Activated B cell treated with CpG ODN at 0.5 μM for 24 hours (primary cell): ENCODE data around the gene PCDHB5. TPM values are rescaled to one million over a fixed set of nuclear protein-coding genes. Genes with fewer than 3 reads are reported as not detected.
"Not testable (repeated sequence)": the region's sequence is repeated elsewhere in the genome, so short reads cannot be mapped to it uniquely, and the experiment has no call there.

Experiments used
- ATAC-seq: fragments of 200-7000 bp; cut with Tn5 transposase; one replicate; pipeline ENCODE4 v1.10.0; 2021; ENCODE audit warnings: low read depth, mild to moderate bottlenecking, moderate library complexity
- CTCF ChIA-PET: fragments of 350-600 bp; sonication (Branson Sonifier 250); formaldehyde crosslinking; loops from one replicate; lab custom pipeline; 2021; ENCODE audit warnings: antibody characterized with exemption; lab: Charles Lee
- POLR2A ChIA-PET: fragments of 350-600 bp; sonication (Branson Sonifier 250); formaldehyde crosslinking; loops from one replicate; lab custom pipeline; 2021; ENCODE audit warnings: antibody characterized with exemption; lab: Charles Lee
- DNase-seq: peaks from one replicate; pipeline ENCODE4 v3.0.0; 2022
- H3K27ac Mint-ChIP-seq: one replicate; pipeline ENCODE4 v1.8.0; 2020; ENCODE audit warnings: mixed read lengths
- H3K27me3 Mint-ChIP-seq: one replicate; pipeline ENCODE4 v1.8.0; 2021; ENCODE audit warnings: mixed read lengths
- H3K36me3 Mint-ChIP-seq: one replicate; pipeline ENCODE4 v1.8.0; 2021; ENCODE audit warnings: low read depth, mixed read lengths
- H3K4me1 Mint-ChIP-seq: one replicate; pipeline ENCODE4 v1.8.0; 2021; ENCODE audit warnings: mixed read lengths
- H3K4me3 Mint-ChIP-seq: one replicate; pipeline ENCODE4 v1.8.0; 2020; ENCODE audit warnings: mild to moderate bottlenecking, mixed read lengths
- H3K9me3 Mint-ChIP-seq: one replicate; pipeline ENCODE4 v1.8.0; 2020; ENCODE audit warnings: mixed read lengths
- intact Hi-C: fragments of 100-400 bp; cut with micrococcal nuclease; formaldehyde crosslinking; loops from one replicate; pipeline ENCODE4 v1.15.1; 2024
- total RNA-seq: library from RNA; stranded (reverse); gene quantifications from 2 replicates; pipeline ENCODE4 v1.2.3, GENCODE V29; 2022
- TF ChIP-seq, protein P1 (sequence below): fragments of 200-600 bp; IDR thresholded peaks from one replicate; pipeline ENCODE4 v1.8.0; 2022; ENCODE audit warnings: antibody characterized with exemption, mild to moderate bottlenecking

The PCDHB5 gene
- not detected in 2 replicates for total RNA-seq

DNA sequence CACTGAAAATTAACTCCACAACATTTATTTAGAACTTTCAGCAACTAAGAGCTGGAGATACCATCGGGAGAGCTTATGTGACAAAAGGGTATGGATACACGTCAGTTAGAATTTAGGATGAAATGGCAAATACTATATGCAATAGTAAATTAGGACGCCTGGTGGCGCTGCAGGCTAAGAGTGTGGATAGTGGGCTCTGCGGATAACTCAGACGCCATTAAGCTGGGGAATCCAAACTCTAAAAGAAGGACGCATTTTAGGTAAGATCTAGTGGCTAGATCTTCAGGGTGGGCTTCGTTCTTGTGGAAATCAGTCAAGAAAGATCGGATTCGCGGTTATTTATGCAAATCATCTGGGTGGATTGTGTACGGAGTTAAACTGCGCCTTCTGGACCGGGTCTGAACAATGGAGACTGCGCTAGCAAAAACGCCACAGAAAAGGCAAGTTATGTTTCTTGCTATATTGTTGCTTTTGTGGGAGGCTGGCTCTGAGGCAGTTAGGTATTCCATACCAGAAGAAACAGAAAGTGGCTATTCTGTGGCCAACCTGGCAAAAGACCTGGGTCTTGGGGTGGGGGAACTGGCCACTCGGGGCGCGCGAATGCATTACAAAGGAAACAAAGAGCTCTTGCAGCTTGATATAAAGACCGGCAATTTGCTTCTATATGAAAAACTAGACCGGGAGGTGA is at the start of gene PCDHB5:
TSS of gene PCDHB5 (plus strand) at position 177 of the 688 bp plus-strand sequence. CDS start at position 406, 229 bp downstream.
- ChIA-PET CTCF (no interaction called here), POLR2A (no interaction called here)
- TF ChIP-seq, protein P1, sequence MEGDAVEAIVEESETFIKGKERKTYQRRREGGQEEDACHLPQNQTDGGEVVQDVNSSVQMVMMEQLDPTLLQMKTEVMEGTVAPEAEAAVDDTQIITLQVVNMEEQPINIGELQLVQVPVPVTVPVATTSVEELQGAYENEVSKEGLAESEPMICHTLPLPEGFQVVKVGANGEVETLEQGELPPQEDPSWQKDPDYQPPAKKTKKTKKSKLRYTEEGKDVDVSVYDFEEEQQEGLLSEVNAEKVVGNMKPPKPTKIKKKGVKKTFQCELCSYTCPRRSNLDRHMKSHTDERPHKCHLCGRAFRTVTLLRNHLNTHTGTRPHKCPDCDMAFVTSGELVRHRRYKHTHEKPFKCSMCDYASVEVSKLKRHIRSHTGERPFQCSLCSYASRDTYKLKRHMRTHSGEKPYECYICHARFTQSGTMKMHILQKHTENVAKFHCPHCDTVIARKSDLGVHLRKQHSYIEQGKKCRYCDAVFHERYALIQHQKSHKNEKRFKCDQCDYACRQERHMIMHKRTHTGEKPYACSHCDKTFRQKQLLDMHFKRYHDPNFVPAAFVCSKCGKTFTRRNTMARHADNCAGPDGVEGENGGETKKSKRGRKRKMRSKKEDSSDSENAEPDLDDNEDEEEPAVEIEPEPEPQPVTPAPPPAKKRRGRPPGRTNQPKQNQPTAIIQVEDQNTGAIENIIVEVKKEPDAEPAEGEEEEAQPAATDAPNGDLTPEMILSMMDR: no peak
- Mint-ChIP-seq H3K27me3 (peaks cover 6% of the 10 kb centered on the region), H3K27ac (no peak within 1 kb of the TSS), H3K4me1 (no peaks in the 10 kb centered on the region), H3K4me3 (peak within 1 kb of the TSS; percentile 35), H3K36me3 (no peaks in the 10 kb centered on the region), H3K9me3 (peaks cover 24% of the 10 kb centered on the region)
- no peak for ATAC-seq
- no peak for DNase-seq
- intact Hi-C loops: no loop called here

DNA sequence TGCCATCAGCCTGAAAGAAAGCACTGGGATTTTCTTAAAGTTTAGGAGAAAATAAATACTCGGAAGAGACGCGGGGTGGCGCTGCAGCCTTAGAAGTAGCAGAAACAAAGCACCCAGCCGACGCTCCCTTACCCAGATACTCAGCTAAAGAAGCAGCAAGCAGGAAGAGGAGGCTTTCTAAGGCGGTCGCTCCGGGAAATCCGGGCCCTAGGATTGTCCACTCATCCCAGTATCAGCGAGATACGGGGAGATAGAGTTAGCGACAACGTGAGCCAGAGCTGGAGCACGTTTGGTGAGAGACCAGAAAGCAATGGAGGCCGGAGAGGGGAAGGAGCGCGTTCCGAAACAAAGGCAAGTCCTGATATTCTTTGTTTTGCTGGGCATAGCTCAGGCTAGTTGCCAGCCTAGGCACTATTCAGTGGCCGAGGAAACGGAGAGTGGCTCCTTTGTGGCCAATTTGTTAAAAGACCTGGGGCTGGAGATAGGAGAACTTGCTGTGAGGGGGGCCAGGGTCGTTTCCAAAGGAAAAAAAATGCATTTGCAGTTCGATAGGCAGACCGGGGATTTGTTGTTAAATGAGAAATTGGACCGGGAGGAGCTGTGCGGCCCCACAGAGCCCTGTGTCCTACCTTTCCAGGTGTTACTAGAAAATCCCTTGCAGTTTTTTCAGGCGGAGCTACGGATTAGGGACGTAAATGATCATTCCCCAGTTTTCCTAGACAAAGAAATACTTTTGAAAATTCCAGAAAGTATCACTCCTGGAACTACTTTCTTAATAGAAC is 40.3 kb upstream of the PCDHB5 start, which contains the start of gene PCDHB2:
TSS of gene PCDHB2 (plus strand) at position 135 of the 782 bp plus-strand sequence. CDS start at position 311, 176 bp downstream.
- no peak within 1 kb of the TSS for H3K27ac Mint-ChIP-seq

DNA sequence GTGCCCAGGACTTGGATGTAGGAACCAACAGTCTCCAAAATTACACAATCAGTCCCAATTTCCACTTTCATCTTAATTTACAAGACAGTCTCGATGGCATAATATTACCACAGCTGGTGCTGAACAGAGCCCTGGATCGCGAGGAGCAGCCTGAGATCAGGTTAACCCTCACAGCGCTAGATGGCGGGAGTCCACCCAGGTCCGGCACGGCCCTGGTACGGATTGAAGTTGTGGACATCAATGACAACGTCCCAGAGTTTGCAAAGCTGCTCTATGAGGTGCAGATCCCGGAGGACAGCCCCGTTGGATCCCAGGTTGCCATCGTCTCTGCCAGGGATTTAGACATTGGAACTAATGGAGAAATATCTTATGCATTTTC is 39.8 kb upstream of the PCDHB5 start:
- ATAC-seq (no peak), DNase-seq (no peak)
- H3K27ac Mint-ChIP-seq: no peak overlapping the region
- H3K4me3 Mint-ChIP-seq: no peak overlapping the region
- ChIA-PET POLR2A (no interaction called here), CTCF (no interaction called here)
- no peaks in the 10 kb centered on the region for H3K36me3 Mint-ChIP-seq
- intact Hi-C loops: no loop called here
- H3K4me1 Mint-ChIP-seq: no peaks in the 10 kb centered on the region
- TF ChIP-seq, protein P1: no peak
- H3K9me3 Mint-ChIP-seq: peaks cover 17% of the 10 kb centered on the region
- peaks cover 32% of the 10 kb centered on the region for H3K27me3 Mint-ChIP-seq

More for the DNA sequence above, 40.3 kb upstream of the PCDHB5 start, which contains the start of gene PCDHB2:
- ChIA-PET POLR2A (interaction anchor here (0.6 kb wide), 1 partner anchor 11 kb away, joined by 3 read pairs; no protein-coding TSS in a partner anchor), CTCF (no interaction called here)
- intact Hi-C loops: no loop called here
- Mint-ChIP-seq H3K9me3 (peaks cover 15% of the 10 kb centered on the region), H3K4me3 (no peak within 1 kb of the TSS), H3K36me3 (no peaks in the 10 kb centered on the region), H3K27me3 (peaks cover 29% of the 10 kb centered on the region), H3K4me1 (no peaks in the 10 kb centered on the region)
- no peak for DNase-seq
- TF ChIP-seq, protein P1: no peak
- ATAC-seq: no peak

DNA sequence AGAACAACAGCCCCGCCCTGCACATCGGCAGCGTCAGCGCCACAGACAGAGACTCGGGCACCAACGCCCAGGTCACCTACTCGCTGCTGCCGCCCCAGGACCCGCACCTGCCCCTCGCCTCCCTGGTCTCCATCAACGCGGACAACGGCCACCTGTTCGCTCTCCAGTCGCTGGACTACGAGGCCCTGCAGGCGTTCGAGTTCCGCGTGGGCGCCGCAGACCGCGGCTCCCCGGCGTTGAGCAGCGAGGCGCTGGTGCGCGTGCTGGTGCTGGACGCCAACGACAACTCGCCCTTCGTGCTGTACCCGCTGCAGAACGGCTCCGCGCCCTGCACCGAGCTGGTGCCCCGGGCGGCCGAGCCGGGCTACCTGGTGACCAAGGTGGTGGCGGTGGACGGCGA is 38.8 kb upstream of the PCDHB5 start:
- DNase-seq, H3K4me1 Mint-ChIP-seq, intact Hi-C loops, H3K27ac Mint-ChIP-seq, CTCF ChIA-PET, ATAC-seq, H3K36me3 Mint-ChIP-seq, H3K4me3 Mint-ChIP-seq, POLR2A ChIA-PET: not testable (repeated sequence)
- H3K27me3 Mint-ChIP-seq: peaks cover 35% of the 10 kb centered on the region
- peaks cover 19% of the 10 kb centered on the region for H3K9me3 Mint-ChIP-seq

DNA sequence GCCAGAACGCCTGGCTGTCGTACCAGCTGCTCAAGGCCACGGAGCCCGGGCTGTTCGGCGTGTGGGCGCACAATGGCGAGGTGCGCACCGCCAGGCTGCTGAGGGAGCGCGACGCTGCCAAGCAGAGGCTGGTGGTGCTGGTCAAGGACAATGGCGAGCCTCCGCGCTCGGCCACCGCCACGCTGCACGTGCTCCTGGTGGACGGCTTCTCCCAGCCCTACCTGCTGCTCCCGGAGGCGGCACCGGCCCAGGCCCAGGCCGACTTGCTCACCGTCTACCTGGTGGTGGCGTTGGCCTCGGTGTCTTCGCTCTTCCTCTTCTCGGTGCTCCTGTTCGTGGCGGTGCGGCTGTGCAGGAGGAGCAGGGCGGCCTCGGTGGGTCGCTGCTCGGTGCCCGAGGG is 38.4 kb upstream of the PCDHB5 start:
- POLR2A ChIA-PET, ATAC-seq, H3K4me3 Mint-ChIP-seq, DNase-seq, H3K27ac Mint-ChIP-seq, H3K4me1 Mint-ChIP-seq, H3K36me3 Mint-ChIP-seq, intact Hi-C loops, CTCF ChIA-PET: not testable (repeated sequence)
- Mint-ChIP-seq H3K27me3 (peaks cover 35% of the 10 kb centered on the region), H3K9me3 (peaks cover 19% of the 10 kb centered on the region)
